Activated CD8-positive, alpha-beta T cell treated with anti-CD3 and anti-CD28 coated beads for 36 hours (primary cell): ENCODE results near the gene TMEM207. TPM values are rescaled to one million over a fixed set of nuclear protein-coding genes. Genes with fewer than 3 reads are reported as not detected.

ENCODE experiments used
- ATAC-seq: fragments of 200-7000 bp; cut with Tn5 transposase; one replicate; pipeline ENCODE4 v1.10.0; 2021; ENCODE audit warnings: mild to moderate bottlenecking, moderate library complexity
- CTCF ChIA-PET: fragments of 350-600 bp; sonication (Branson Sonifier 250); formaldehyde crosslinking; loops from one replicate; lab custom pipeline; 2021; ENCODE audit warnings: antibody characterized with exemption; lab: Charles Lee
- POLR2A ChIA-PET: fragments of 350-600 bp; sonication (Branson Sonifier 250); formaldehyde crosslinking; loops from one replicate; lab custom pipeline; 2021; ENCODE audit warnings: antibody characterized with exemption; lab: Charles Lee
- DNase-seq: peaks from one replicate; pipeline ENCODE4 v3.0.0-alpha.2; 2020
- H3K27ac Mint-ChIP-seq: one replicate; pipeline ENCODE4 v1.8.0; 2021; ENCODE audit warnings: mild to moderate bottlenecking, mixed read lengths
- H3K27me3 Mint-ChIP-seq: one replicate; pipeline ENCODE4 v1.8.0; 2021; ENCODE audit warnings: mixed read lengths
- H3K36me3 Mint-ChIP-seq: one replicate; pipeline ENCODE4 v1.8.0; 2021; ENCODE audit warnings: low read depth, mixed read lengths
- H3K4me1 Mint-ChIP-seq: one replicate; pipeline ENCODE4 v1.8.0; 2021; ENCODE audit warnings: low read depth, mixed read lengths
- H3K4me3 Mint-ChIP-seq: one replicate; pipeline ENCODE4 v1.8.0; 2021; ENCODE audit warnings: mild to moderate bottlenecking, moderate library complexity, mixed read lengths
- H3K9me3 Mint-ChIP-seq: one replicate; pipeline ENCODE4 v1.8.0; 2021; ENCODE audit warnings: mixed read lengths
- intact Hi-C: fragments of 100-400 bp; cut with micrococcal nuclease; formaldehyde crosslinking; loops from one replicate; pipeline ENCODE4 v1.10.0; 2022
- total RNA-seq, 2 experiments: library from RNA; stranded (reverse); gene quantifications; one replicate each; pipeline ENCODE4 v1.2.3, GENCODE V29; 2021
- TF ChIP-seq, protein P1 (sequence below): fragments of 200-600 bp; IDR thresholded peaks from one replicate; pipeline ENCODE4 v1.8.0; 2022; ENCODE audit warnings: antibody characterized with exemption, mild to moderate bottlenecking

Gene TMEM207
- total RNA-seq, 2 experiments from 2014 or later, result not detected

DNA sequence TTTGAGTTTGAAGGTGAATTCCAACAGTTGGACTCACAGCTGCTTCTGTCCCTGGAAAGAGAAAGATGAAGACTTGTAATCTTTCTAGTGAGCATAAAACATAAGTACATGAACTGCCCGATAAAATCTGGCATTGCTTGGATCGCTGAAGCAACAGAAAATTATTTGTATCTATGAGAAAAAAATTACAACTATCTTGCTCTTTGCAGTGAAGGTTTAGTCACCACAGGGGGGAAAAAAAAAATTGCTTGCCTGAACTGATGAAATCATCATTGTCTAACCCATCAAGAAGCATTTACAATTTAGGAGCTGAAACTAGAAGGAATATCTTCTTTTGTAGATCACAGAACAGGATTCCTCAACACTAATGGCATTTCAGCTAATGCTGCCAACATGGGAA is 20.0 kb downstream of the TMEM207 start:
- no peaks in the 10 kb centered on the region for H3K36me3 Mint-ChIP-seq
- ChIA-PET CTCF (no interaction called here), POLR2A (no interaction called here)
- peaks cover 15% of the 10 kb centered on the region for H3K27me3 Mint-ChIP-seq
- intact Hi-C loops, result no loop called here
- no peak for ATAC-seq
- TF ChIP-seq, protein P1, sequence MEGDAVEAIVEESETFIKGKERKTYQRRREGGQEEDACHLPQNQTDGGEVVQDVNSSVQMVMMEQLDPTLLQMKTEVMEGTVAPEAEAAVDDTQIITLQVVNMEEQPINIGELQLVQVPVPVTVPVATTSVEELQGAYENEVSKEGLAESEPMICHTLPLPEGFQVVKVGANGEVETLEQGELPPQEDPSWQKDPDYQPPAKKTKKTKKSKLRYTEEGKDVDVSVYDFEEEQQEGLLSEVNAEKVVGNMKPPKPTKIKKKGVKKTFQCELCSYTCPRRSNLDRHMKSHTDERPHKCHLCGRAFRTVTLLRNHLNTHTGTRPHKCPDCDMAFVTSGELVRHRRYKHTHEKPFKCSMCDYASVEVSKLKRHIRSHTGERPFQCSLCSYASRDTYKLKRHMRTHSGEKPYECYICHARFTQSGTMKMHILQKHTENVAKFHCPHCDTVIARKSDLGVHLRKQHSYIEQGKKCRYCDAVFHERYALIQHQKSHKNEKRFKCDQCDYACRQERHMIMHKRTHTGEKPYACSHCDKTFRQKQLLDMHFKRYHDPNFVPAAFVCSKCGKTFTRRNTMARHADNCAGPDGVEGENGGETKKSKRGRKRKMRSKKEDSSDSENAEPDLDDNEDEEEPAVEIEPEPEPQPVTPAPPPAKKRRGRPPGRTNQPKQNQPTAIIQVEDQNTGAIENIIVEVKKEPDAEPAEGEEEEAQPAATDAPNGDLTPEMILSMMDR, result no peak
- H3K9me3 Mint-ChIP-seq, result no peaks in the 10 kb centered on the region
- no peak for DNase-seq
- peaks cover 2% of the 10 kb centered on the region for H3K4me1 Mint-ChIP-seq
- no peak overlapping the region for H3K4me3 Mint-ChIP-seq
- H3K27ac Mint-ChIP-seq, result no peak overlapping the region

DNA sequence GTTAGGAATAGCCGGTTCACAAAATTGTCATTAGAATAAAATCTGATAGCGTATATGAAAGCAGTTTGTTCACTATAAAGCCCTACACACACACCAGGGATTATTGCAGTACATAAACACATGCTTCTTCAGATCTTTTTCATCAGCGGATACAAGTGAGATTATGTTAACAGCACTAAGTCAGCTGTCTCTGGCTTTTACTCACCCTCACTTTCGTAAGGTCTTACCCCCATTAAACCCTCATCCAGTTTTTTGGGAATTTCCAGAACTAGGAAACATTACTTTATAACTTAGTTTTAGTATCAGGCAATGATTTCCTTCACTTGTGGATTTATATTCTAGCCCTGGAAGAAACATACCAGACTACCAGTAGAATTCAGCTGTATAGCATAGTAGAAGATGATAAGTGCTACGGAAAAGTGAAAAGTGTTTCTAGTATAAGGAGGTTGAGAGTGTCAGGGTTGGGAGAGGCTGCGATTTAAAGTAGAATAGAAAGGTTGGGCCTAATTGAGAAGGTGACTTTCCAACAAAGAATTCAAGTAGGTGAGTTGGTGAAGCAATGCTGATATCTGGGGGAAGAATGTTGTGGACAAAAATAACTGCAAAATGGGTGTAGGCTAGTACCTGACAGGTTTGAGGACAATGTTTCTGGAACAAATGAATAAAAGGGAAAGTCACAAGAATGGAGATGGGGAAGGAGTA is 22.7 kb downstream of the TMEM207 start:
- intact Hi-C loops, result no loop called here
- peaks cover 6% of the 10 kb centered on the region for H3K4me1 Mint-ChIP-seq
- no peaks in the 10 kb centered on the region for H3K9me3 Mint-ChIP-seq
- TF ChIP-seq, protein P1, result no peak
- DNase-seq (no peak), ATAC-seq (no peak)
- no peaks in the 10 kb centered on the region for H3K36me3 Mint-ChIP-seq
- CTCF ChIA-PET, result interaction anchor here (1.2 kb wide), 1 partner anchor 105 kb away, joined by 4 read pairs; the partner anchor contains the start of gene CLDN1
- peaks cover 2% of the 10 kb centered on the region for H3K27me3 Mint-ChIP-seq
- no peak overlapping the region for H3K4me3 Mint-ChIP-seq
- POLR2A ChIA-PET, result no interaction called here
- H3K27ac Mint-ChIP-seq, result no peak overlapping the region

DNA sequence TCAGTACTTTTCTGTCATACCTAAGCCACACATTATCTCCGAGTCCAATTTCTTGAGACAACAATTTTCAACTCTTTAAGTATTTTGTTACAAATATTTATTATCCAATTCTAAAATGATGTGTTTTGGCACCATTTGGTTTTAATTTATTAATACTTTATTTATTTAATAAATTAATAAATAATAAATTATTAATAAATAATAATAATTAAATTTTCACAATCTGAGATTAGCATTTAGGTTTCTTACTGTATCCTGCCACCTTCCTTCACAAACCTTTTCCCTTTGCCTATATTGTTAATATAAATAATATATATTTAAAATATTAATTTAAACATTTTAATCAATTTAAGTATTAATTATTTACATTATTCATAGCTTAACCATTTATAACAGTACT is 23.9 kb downstream of the TMEM207 start:
- ATAC-seq (no peak), DNase-seq (no peak)
- Mint-ChIP-seq H3K36me3 (no peaks in the 10 kb centered on the region), H3K27ac (no peak overlapping the region), H3K4me1 (peaks cover 6% of the 10 kb centered on the region), H3K27me3 (peaks cover 2% of the 10 kb centered on the region), H3K4me3 (no peak overlapping the region), H3K9me3 (no peaks in the 10 kb centered on the region)
- ChIA-PET CTCF (interaction anchor here (0.7 to 3.4 kb wide), 8 partner anchors 81 to 626 kb away, joined by 3 to 17 read pairs (median 4); partner anchors contain the start of gene CLDN1), POLR2A (no interaction called here)
- TF ChIP-seq, protein P1, result no peak
- intact Hi-C loops, result no loop called here

DNA sequence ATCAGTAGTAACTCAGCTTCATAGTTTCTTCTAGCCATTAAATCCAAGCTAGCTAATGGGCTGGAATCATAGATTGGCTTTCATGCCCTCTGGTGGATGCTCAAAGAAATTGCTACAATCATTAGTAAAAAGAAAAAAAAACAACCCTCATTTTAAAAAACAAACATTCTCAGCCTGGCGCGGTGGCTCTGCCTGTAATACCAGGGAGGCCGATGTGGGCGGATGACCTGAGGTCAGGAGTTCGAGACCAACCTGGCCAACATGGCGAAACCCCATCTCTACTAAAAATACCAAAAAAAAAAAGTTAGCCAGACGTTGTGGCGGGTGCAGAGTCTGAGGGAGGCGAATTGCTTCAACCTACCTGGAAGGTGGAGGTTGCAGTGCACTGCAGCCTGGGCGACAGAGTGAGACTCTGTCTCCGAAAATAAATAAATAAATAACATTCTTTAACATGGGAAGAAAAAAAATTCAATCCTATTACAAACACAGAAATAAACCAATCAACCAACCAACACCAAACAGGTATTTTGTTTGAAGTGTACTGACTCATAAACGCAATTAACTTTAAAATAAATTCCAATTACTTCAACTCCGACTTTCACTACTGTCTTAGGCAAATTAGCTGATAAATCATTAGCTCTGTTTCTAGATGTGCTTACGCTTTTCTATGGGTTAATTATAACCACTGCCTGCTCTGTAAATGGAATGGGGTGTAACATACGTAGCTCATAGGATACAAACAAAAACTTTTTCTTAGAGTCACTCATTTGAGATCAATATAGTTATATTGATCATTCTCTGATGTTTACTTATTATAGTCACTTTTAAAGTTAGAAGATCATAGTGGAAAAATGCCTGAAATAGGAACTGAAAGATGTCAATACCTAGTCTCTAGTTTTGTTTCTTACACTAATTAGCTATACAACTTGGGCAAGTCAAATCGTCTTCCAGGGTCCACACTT is 24.9 kb downstream of the TMEM207 start:
- TF ChIP-seq, protein P1, result peak; percentile 75
- Mint-ChIP-seq H3K4me1 (peaks cover 6% of the 10 kb centered on the region), H3K27ac (no peak overlapping the region), H3K4me3 (no peak overlapping the region), H3K27me3 (peaks cover 2% of the 10 kb centered on the region), H3K36me3 (no peaks in the 10 kb centered on the region), H3K9me3 (no peaks in the 10 kb centered on the region)
- POLR2A ChIA-PET, result no interaction called here
- DNase-seq, result peak; percentile 66
- CTCF ChIA-PET, result interaction anchor here (0.9 to 3.4 kb wide), 17 partner anchors 11 to 654 kb away, joined by 3 to 17 read pairs (median 4); partner anchors contain the start of gene CLDN1
- intact Hi-C loops, result loop anchor here (5.0 kb wide), 2 partner anchors 197 to 462 kb away; no protein-coding TSS in a partner anchor
- ATAC-seq, result peak; percentile 77
